Lower leg skin (tissue), 3 donors: ENCODE measurements around the gene SCAP.

ENCODE experiments used
- CTCF ChIP-seq, 3 donors: fragments of 450-650 bp; IDR thresholded peaks; one replicate each; pipeline ENCODE4 v1.5.1; 2016; ENCODE audit warnings: antibody characterized with exemption in 3 of 3, mild to moderate bottlenecking in 3 of 3, moderate library complexity in 2 of 3
- POLR2A ChIP-seq, 2 donors: fragments of 450-650 bp; IDR thresholded peaks; one replicate each; pipeline ENCODE4 v1.6.1; 2016 to 2017; ENCODE audit warnings: antibody characterized with exemption in 2 of 2, mild to moderate bottlenecking in 1 of 2, moderate library complexity in 1 of 2

- TF ChIP-seq CTCF (IDR thresholded peaks at IDR 0.05) (no peak), POLR2A (IDR thresholded peaks at IDR 0.05) (no peak)
These were observed 32.1 kb downstream of the SCAP start for GRCh38 chr3:47443611-47443995.
